ENCODE measurements around the gene PURB.

- TF ChIP-seq GATA2 (IDR thresholded peaks at IDR 0.05; ENCODE audit: low read depth, low read length) (no peak), GATA3 (IDR thresholded peaks at IDR 0.05; ENCODE audit: low read depth, low read length) (no peak)
Measured at GRCh38 chr7:44905002-44905635, 19.8 kb upstream of the PURB start.

Data from SH-SY5Y (cell line).